Glutamatergic neuron (in vitro differentiated cells): ENCODE results near the gene RDH5. TPM values are rescaled to one million over a fixed set of nuclear protein-coding genes. Genes with fewer than 3 reads are reported as not detected.

Source experiments
- DNase-seq: peaks from one replicate; pipeline ENCODE4 v3.0.0; 2022
- H3K27ac Mint-ChIP-seq: one replicate; pipeline ENCODE4 v1.8.0; 2020; ENCODE audit warnings: mild to moderate bottlenecking, mixed read lengths, inconsistent platforms; ENCODE audit not compliant: unreplicated experiment
- H3K27me3 Mint-ChIP-seq: one replicate; pipeline ENCODE4 v1.8.0; 2020; ENCODE audit warnings: mild to moderate bottlenecking, moderate library complexity, mixed read lengths, inconsistent platforms; ENCODE audit not compliant: unreplicated experiment
- H3K36me3 Mint-ChIP-seq: one replicate; pipeline ENCODE4 v1.8.0; 2020; ENCODE audit warnings: mild to moderate bottlenecking, mixed read lengths, inconsistent platforms; ENCODE audit not compliant: unreplicated experiment
- H3K4me1 Mint-ChIP-seq: one replicate; pipeline ENCODE4 v1.8.0; 2020; ENCODE audit warnings: mild to moderate bottlenecking, low read depth, mixed read lengths, inconsistent platforms; ENCODE audit not compliant: unreplicated experiment
- H3K4me3 Mint-ChIP-seq: one replicate; pipeline ENCODE4 v1.8.0; 2020; ENCODE audit warnings: mild to moderate bottlenecking, mixed read lengths, inconsistent platforms; ENCODE audit not compliant: unreplicated experiment
- H3K9me3 Mint-ChIP-seq: one replicate; pipeline ENCODE4 v1.8.0; 2020; ENCODE audit warnings: mild to moderate bottlenecking, moderate library complexity, mixed read lengths, inconsistent platforms; ENCODE audit not compliant: unreplicated experiment
- CTCF ChIP-seq: fragments of 200-600 bp; sonication (generic); IDR thresholded peaks from one replicate; pipeline ENCODE4 v1.5.0; 2021; ENCODE audit not compliant: partially characterized antibody, unreplicated experiment
- total RNA-seq: library from RNA; stranded (reverse); fragmentation: NEBNext Ultra II Directional; extraction: Animal tissue kit (Norgen Biotek cat#: 25700); gene quantifications from one replicate; pipeline ENCODE4 v1.2.1, GENCODE V29; 2021; ENCODE audit not compliant: unreplicated experiment

The RDH5 gene
- total RNA-seq, 1 donor from 2014 or later = 6.6 TPM

GRCh38 chr12:55732288-55732687 is 12.1 kb downstream of the RDH5 start:
- TF ChIP-seq CTCF = no peak
- peaks cover 10% of the 10 kb centered on the region for H3K9me3 Mint-ChIP-seq
- H3K36me3 Mint-ChIP-seq = no peaks in the 10 kb centered on the region
- peak overlapping the region; percentile 52 for H3K4me3 Mint-ChIP-seq
- DNase-seq = no peak
- H3K27ac Mint-ChIP-seq = peak overlapping the region; percentile 28
- H3K27me3 Mint-ChIP-seq = peaks cover 18% of the 10 kb centered on the region
- H3K4me1 Mint-ChIP-seq = peaks cover 15% of the 10 kb centered on the region

DNA sequence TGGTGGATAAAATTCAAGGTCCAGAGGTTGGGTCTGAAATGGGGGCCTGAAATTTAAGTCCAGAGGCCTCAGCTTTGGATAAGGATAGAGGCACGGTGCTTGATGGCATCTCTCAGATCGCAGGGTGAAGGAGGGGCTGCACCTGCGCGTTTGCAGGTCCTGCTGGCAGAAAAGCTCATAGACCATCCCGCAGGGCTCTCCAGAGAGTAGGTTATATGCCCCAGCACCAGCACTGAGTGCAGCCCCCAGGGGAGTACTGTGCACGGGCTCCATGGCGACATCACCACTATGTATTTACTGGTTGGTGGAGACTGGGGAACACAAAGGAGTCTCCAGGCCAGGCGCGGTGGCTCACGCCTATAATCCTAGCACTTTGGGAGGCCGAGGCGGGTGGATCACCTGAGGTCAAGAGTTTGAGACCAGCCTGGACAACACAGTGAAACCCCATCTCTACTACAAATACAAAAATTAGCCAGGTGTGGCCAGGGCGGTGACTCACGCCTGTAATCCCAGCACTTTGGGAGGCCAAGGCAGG is 12.9 kb downstream of the RDH5 start:
- Mint-ChIP-seq H3K4me3 (peak overlapping the region; percentile 52), H3K4me1 (peaks cover 22% of the 10 kb centered on the region), H3K27ac (peak overlapping the region; percentile 28), H3K27me3 (peaks cover 17% of the 10 kb centered on the region), H3K36me3 (no peaks in the 10 kb centered on the region), H3K9me3 (peaks cover 9% of the 10 kb centered on the region)
- TF ChIP-seq CTCF = no peak
- peak; percentile 42 for DNase-seq

DNA sequence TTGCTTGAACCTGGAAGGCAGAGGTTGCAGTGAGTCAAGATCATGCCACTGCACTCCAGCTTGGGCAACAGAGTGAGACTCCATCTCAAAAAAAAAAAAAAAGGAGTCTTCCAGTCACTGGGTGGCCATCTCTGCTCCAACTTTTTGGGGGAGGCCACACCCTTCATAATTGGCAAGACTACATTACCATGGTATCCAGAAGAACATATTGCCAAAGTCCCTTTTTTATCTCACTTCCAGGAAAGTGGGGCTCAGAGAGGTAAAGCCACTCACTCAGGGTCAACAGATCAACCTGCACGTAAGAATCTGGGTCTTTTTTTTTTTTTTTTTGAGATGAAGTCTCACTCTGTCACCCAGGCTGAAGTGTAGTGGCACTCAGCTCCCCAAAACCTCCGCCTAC is 13.7 kb downstream of the RDH5 start:
- no peak for DNase-seq
- TF ChIP-seq CTCF = no peak
- peaks cover 22% of the 10 kb centered on the region for H3K4me1 Mint-ChIP-seq
- peaks cover 17% of the 10 kb centered on the region for H3K27me3 Mint-ChIP-seq
- no peak overlapping the region for H3K4me3 Mint-ChIP-seq
- H3K27ac Mint-ChIP-seq = no peak overlapping the region
- no peaks in the 10 kb centered on the region for H3K36me3 Mint-ChIP-seq
- peaks cover 9% of the 10 kb centered on the region for H3K9me3 Mint-ChIP-seq

- Mint-ChIP-seq H3K4me3 (no peak overlapping the region), H3K27ac (no peak overlapping the region), H3K36me3 (no peaks in the 10 kb centered on the region), H3K4me1 (peaks cover 21% of the 10 kb centered on the region), H3K27me3 (peaks cover 13% of the 10 kb centered on the region), H3K9me3 (peaks cover 7% of the 10 kb centered on the region)
- no peak for TF ChIP-seq CTCF
- no peak for DNase-seq
Measured at GRCh38 chr12:55734595-55734994, 14.4 kb downstream of the RDH5 start.

DNA sequence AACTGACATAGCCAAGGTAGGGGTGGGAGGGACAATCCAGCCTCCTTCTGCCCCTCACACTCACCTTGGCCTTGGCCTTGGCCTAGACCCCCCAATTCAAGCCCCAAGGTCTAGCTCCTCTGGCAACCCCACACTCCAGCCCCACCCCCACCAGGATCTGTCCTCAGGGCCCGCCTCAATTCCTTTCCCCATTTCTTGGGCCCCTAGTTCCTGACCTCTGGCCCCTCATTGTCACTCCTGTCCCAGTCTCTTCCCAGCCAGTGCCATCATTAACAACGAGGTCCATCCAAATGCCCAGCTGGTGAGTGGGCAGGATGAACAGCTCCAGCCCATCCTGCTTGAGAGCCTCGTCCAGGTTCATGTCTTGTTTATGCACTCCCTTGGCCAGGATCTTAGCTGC is 15.9 kb downstream of the RDH5 start:
- peak overlapping the region; percentile 63 for H3K27ac Mint-ChIP-seq
- no peak overlapping the region for H3K4me3 Mint-ChIP-seq
- DNase-seq = no peak
- H3K9me3 Mint-ChIP-seq = peaks cover 1% of the 10 kb centered on the region
- no peak for TF ChIP-seq CTCF
- peaks cover 15% of the 10 kb centered on the region for H3K4me1 Mint-ChIP-seq
- H3K27me3 Mint-ChIP-seq = peaks cover 2% of the 10 kb centered on the region
- no peaks in the 10 kb centered on the region for H3K36me3 Mint-ChIP-seq
